HCT116 (cell line): Measurements from ENCODE around the gene QPCT. TPM values are rescaled to one million over a fixed set of nuclear protein-coding genes. Genes with fewer than 3 reads are reported as not detected.

Experiments used
- ATAC-seq: fragments of 200-7000 bp; cut with Tn5 transposase; 2 replicates; pipeline ENCODE4 v1.9.1; 2020; ENCODE audit warnings: mild to moderate bottlenecking, moderate library complexity
- BruUV-seq: library from RNA; stranded (reverse); fragments of 400-500 nt; replicated peaks from 2 replicates; lab custom pipeline; 2021; lab: Mats Ljungman, UMichigan
- CTCF ChIA-PET: fragments of 300-600 bp; sonication (Branson Sonifier 250); formaldehyde crosslinking; loops from one replicate; lab custom pipeline; 2021; ENCODE audit warnings: antibody characterized with exemption; lab: Charles Lee
- POLR2A ChIA-PET: fragments of 300-600, 350-600 bp; sonication (Branson Sonifier 250); formaldehyde crosslinking; loops from one replicate; lab custom pipeline; 2021; ENCODE audit warnings: antibody characterized with exemption; lab: Charles Lee
- RAD21 ChIA-PET, 2 experiments: fragments of 300-600 bp; sonication (Branson Sonifier 250); formaldehyde crosslinking; loops; one replicate each; lab custom pipeline; 2023; ENCODE audit warnings: low total read pairs in 2 of 2; ENCODE audit not compliant: uncharacterized antibody in 2 of 2, unreplicated experiment in 2 of 2, low non-redundant PET in 1 of 2; lab: Charles Lee
- DNase-seq: peaks from one replicate; pipeline ENCODE4 v3.0.0-alpha.2; 2010; ENCODE audit warnings: low read depth, low spot score
- H2AFZ ChIP-seq: fragments of 200-600 bp; shearing (Covaris generic), sonication (generic); 2 replicates; pipeline ENCODE4 v1.6.1; 2017; ENCODE audit warnings: low read depth, mixed run types, mixed read lengths, antibody characterized with exemption, low read length; ENCODE audit not compliant: poor library complexity, severe bottlenecking
- H3K27ac ChIP-seq: 2 replicates; pipeline ENCODE4 v1.5.1; 2012; ENCODE audit warnings: low read depth, low read length
- H3K27me3 ChIP-seq: fragments of 200-600 bp; sonication (generic); 2 replicates; pipeline ENCODE4 v1.6.1; 2016; ENCODE audit warnings: mixed run types, low read length, mixed read lengths; ENCODE audit not compliant: insufficient read depth
- H3K36me3 ChIP-seq, 2 experiments: fragments of 200-500 bp in 1 of 2; fragments of 200-600 bp in 1 of 2; sonication (Bioruptor generic) in 1 of 2; sonication (generic) in 1 of 2; 2 replicates each; pipeline versions ENCODE4 v1.5.1 to v1.6.1; 2014 to 2016; ENCODE audit warnings: low read length in 2 of 2, inconsistent platforms in 1 of 2, mixed read lengths in 1 of 2, mixed run types in 1 of 2; ENCODE audit not compliant: insufficient read depth in 2 of 2, control insufficient read depth in 1 of 2
- H3K4me1 ChIP-seq, 2 experiments: fragments of 200-600 bp in 1 of 2; sonication (generic) in 1 of 2; 2 replicates each; pipeline versions ENCODE4 v1.5.1 to v1.6.1; 2012 to 2017; ENCODE audit warnings: low read length in 2 of 2, inconsistent platforms in 1 of 2, mild to moderate bottlenecking in 1 of 2, mixed read lengths in 1 of 2, mixed run types in 1 of 2, moderate library complexity in 1 of 2; ENCODE audit not compliant: insufficient read depth in 2 of 2, control insufficient read depth in 1 of 2
- H3K4me2 ChIP-seq: fragments of 200-600 bp; sonication (generic); 2 replicates; pipeline ENCODE4 v1.6.1; 2017; ENCODE audit warnings: mixed run types, low read length, mixed read lengths
- H3K4me3 ChIP-seq, 2 experiments: fragments of 200-600 bp in 1 of 2; sonication (generic) in 1 of 2; replicated peaks in 1 of 2; 2 replicates each; pipeline ENCODE4 v1.5.1; 2011 to 2016; ENCODE audit warnings: low read length in 2 of 2, control low read depth in 1 of 2, low read depth in 1 of 2, mild to moderate bottlenecking in 1 of 2, mixed read lengths in 1 of 2, mixed run types in 1 of 2
- H3K79me2 ChIP-seq: fragments of 200-600 bp; sonication (generic); 2 replicates; pipeline ENCODE4 v1.6.1; 2017; ENCODE audit warnings: mild to moderate bottlenecking, mixed run types, low read length, moderate library complexity, mixed read lengths; ENCODE audit not compliant: insufficient read depth
- H3K9ac ChIP-seq: fragments of 200-600 bp; sonication (generic); 2 replicates; pipeline ENCODE4 v1.6.1; 2016; ENCODE audit warnings: low read length, mixed read lengths
- H3K9me2 ChIP-seq: fragments of 200-600 bp; sonication (generic), shearing (Covaris generic); 2 replicates; pipeline ENCODE4 v1.6.1; 2017; ENCODE audit warnings: mixed run types, mild to moderate bottlenecking, moderate library complexity; ENCODE audit not compliant: insufficient read depth
- H3K9me3 ChIP-seq, 2 experiments: fragments of 200-500 bp in 1 of 2; fragments of 200-600 bp in 1 of 2; sonication (Bioruptor generic) in 1 of 2; sonication (generic) in 1 of 2; 2 replicates each; pipeline ENCODE4 v1.6.1; 2014 to 2017; ENCODE audit warnings: low read length in 2 of 2, mixed read lengths in 2 of 2, inconsistent platforms in 1 of 2, low read depth in 1 of 2, mild to moderate bottlenecking in 1 of 2, mixed run types in 1 of 2, moderate library complexity in 1 of 2; ENCODE audit not compliant: control insufficient read depth in 1 of 2, insufficient read depth in 1 of 2
- H4K20me1 ChIP-seq: fragments of 200-600 bp; sonication (generic), shearing (Covaris generic); 2 replicates; pipeline ENCODE4 v1.6.1; 2017; ENCODE audit warnings: mixed run types, mild to moderate bottlenecking, moderate library complexity; ENCODE audit not compliant: insufficient read depth
- ATF3 ChIP-seq: IDR thresholded peaks from 2 replicates; pipeline ENCODE4 v1.6.1; 2012
- CBX3 ChIP-seq: IDR thresholded peaks from 2 replicates; pipeline ENCODE4 v1.6.1; 2012; ENCODE audit warnings: low read depth
- EGR1 ChIP-seq: IDR thresholded peaks from 2 replicates; pipeline ENCODE4 v1.6.1; 2012; ENCODE audit warnings: low read depth
- EZH2 ChIP-seq: fragments of 200-600 bp; sonication (generic); IDR thresholded peaks from 2 replicates; pipeline ENCODE4 v1.6.1; 2017; ENCODE audit warnings: antibody characterized with exemption, mixed run types
- EZH2phosphoT487 ChIP-seq: fragments of 200-600 bp; IDR thresholded peaks from 2 replicates; pipeline ENCODE4 v1.6.1; 2018; ENCODE audit warnings: antibody characterized with exemption, borderline replicate concordance
- JUND ChIP-seq: IDR thresholded peaks from 2 replicates; pipeline ENCODE4 v1.6.1; 2012
- MAX ChIP-seq: IDR thresholded peaks from 2 replicates; pipeline ENCODE4 v1.6.1; 2012
- POLR2AphosphoS5 ChIP-seq: IDR thresholded peaks from 2 replicates; pipeline ENCODE4 v1.6.1; 2011; ENCODE audit warnings: mild to moderate bottlenecking, low read depth, low read length, moderate library complexity
- RAD21 ChIP-seq: IDR thresholded peaks from 2 replicates; pipeline ENCODE4 v1.6.1; 2012; ENCODE audit warnings: low read depth, mild to moderate bottlenecking
- SP1 ChIP-seq: IDR thresholded peaks from 2 replicates; pipeline ENCODE4 v1.6.1; 2012; ENCODE audit warnings: low read depth
- ZBTB33 ChIP-seq: IDR thresholded peaks from 2 replicates; pipeline ENCODE4 v1.6.1; 2011; ENCODE audit warnings: mild to moderate bottlenecking, low read length, moderate library complexity; ENCODE audit not compliant: insufficient replicate concordance; ENCODE audit errors: extremely low read depth
- ZFX ChIP-seq: fragments of 450-650 bp; IDR thresholded peaks from 2 replicates; pipeline ENCODE4 v1.6.1; 2017
- ZNF274 ChIP-seq: fragments of 200-500 bp; sonication (Bioruptor generic); IDR thresholded peaks from 2 replicates; pipeline ENCODE4 v1.6.1; 2014; ENCODE audit warnings: mild to moderate bottlenecking, low read depth, low read length, inconsistent platforms
- intact Hi-C: fragments of 100-400 bp; cut with micrococcal nuclease; formaldehyde crosslinking; loops from 2 replicates; pipeline ENCODE4 v1.10.0; 2022
- total RNA-seq: library from RNA; stranded (reverse); gene quantifications from one replicate; pipeline ENCODE4 v1.2.1, GENCODE V29; 2021; ENCODE audit not compliant: unreplicated experiment

QPCT gene
- total RNA-seq, 1 experiment from 2014 or later: not detected

GRCh38 chr2:37317746-37318145 is 26.7 kb upstream of the QPCT start:
- CTCF ChIA-PET: no interaction called here
- Histone ChIP-seq H3K4me2 (no peak overlapping the region), H3K9ac (no peak overlapping the region), H4K20me1 (no peaks in the 10 kb centered on the region), H3K27ac (no peak overlapping the region), H3K36me3 (no peaks in the 10 kb centered on the region), H3K9me2 (no peaks in the 10 kb centered on the region), H3K4me3 (no peak overlapping the region), H3K9me3 (no peaks in the 10 kb centered on the region), H3K79me2 (peaks cover 10% of the 10 kb centered on the region; the same call in 1 of the 2 replicates), H3K4me1 (no peaks in the 10 kb centered on the region), H2AFZ (no peak overlapping the region), H3K27me3 (no peaks in the 10 kb centered on the region)
- no TSS peak for BruUV-seq
- no peak for ATAC-seq
- no peak for TF ChIP-seq POLR2AphosphoS5
- intact Hi-C loops: no loop called here
- RAD21 ChIA-PET: interaction anchor here in 1 of 2 experiments (0.7 kb wide), 1 partner anchor 46 kb away, joined by 4 read pairs; no protein-coding TSS in a partner anchor
- DNase-seq: no peak
- POLR2A ChIA-PET: no interaction called here

GRCh38 chr2:37318401-37318800 is 26.0 kb upstream of the QPCT start:
- H3K4me1 ChIP-seq: peaks cover 0 to 3% of the 10 kb centered on the region in 2 experiments; a peak in 1 of 4 replicates
- TF ChIP-seq ZBTB33: no peak
- no peak for TF ChIP-seq JUND
- TF ChIP-seq ZFX: no peak
- no peak for TF ChIP-seq CBX3
- no peak for TF ChIP-seq POLR2AphosphoS5
- no peak for TF ChIP-seq ZNF274
- no peak for TF ChIP-seq MAX
- TF ChIP-seq SP1: no peak
- no peak for TF ChIP-seq EZH2phosphoT487
- no peak for TF ChIP-seq RAD21
- no peak for TF ChIP-seq EZH2
- no peak for TF ChIP-seq EGR1
- no peak for TF ChIP-seq ATF3
- no peak overlapping the region for H3K9ac ChIP-seq
- ChIA-PET POLR2A (no interaction called here), RAD21 (interaction anchor here in 1 of 2 experiments (0.7 kb wide), 1 partner anchor 45 kb away, joined by 4 read pairs; no protein-coding TSS in a partner anchor), CTCF (no interaction called here)
- H3K9me3 ChIP-seq: no peaks in the 10 kb centered on the region
- no peak overlapping the region for H2AFZ ChIP-seq
- H3K79me2 ChIP-seq: peaks cover 10% of the 10 kb centered on the region; the same call in 1 of the 2 replicates
- no peaks in the 10 kb centered on the region for H3K27me3 ChIP-seq
- no peaks in the 10 kb centered on the region for H3K9me2 ChIP-seq
- intact Hi-C loops: no loop called here
- BruUV-seq: no TSS peak
- no peaks in the 10 kb centered on the region for H3K36me3 ChIP-seq
- no peaks in the 10 kb centered on the region for H4K20me1 ChIP-seq
- H3K4me3 ChIP-seq: no peak overlapping the region
- no peak overlapping the region for H3K27ac ChIP-seq
- DNase-seq (no peak), ATAC-seq (no peak)
- H3K4me2 ChIP-seq: no peak overlapping the region
